GM18867 (cell line): ENCODE results near the gene ZDHHC8.
"Not testable (repeated sequence)": the region's sequence is repeated elsewhere in the genome, so short reads cannot be mapped to it uniquely, and the experiment has no call there.

Experiments
- ATAC-seq: cut with Tn5 transposase; IDR thresholded peaks from one replicate; pipeline ENCODE4 v1.9.1; 2021; ENCODE audit warnings: mild to moderate bottlenecking, moderate library complexity; ENCODE audit not compliant: unreplicated experiment

The ZDHHC8 gene

GRCh38 chr22:20157430-20158183 is 26.0 kb downstream of the ZDHHC8 start:
- no peak for ATAC-seq

DNA sequence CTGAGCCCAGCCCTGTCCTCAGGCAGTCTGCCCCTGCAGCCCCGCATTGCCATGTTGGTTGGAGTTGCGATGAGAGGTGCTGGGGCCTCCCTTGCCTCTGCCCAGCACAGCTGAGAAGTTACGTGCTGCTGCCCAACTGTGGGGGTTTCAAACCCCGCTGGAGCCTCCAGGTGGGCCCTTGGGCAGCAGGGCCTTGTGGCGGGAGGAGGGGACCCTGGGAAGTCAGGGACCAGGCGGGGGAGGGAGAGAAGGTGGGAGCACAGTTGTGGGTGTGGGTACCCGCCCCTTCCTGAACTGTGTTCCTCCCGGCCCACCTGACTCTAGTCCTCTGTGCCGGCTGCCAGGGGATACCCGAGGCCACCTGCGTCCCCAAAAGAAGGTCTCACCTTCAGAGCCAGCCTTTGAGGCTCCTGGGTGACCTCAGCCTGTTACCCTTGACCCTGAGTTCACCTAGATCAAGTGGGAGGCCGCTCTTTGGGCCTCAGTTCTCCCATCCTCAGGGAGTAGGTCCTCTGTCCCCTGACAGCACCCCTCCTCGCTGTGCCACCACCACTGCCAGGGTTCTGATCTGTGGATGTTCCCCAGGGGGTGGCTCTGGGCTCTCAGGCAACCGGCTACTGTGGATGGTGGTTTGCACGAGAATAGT is 26.9 kb downstream of the ZDHHC8 start:
- no peak for ATAC-seq

DNA sequence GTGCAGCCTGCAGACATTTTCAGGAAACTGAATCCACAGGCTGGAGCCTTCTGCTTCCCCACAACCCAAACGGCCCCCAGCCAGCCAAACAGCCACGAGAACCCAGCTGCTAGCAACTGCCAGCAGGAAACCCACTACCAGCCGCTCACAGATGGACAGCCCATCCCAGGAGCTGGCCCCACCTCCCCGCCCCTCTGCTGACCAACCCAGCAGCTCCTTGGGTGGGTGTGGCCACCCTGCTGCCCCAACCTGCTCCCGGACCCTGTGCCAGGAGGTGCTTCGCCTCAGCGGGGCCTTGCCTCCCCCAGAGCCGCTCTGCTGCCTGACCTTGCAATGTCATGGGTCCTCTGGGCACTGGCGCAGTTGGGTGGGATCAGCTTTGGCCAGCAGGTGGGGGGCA is 27.5 kb downstream of the ZDHHC8 start:
- ATAC-seq: no peak

- not testable (repeated sequence) for ATAC-seq
Observed at GRCh38 chr22:20159531-20159930, 27.9 kb downstream of the ZDHHC8 start.

DNA sequence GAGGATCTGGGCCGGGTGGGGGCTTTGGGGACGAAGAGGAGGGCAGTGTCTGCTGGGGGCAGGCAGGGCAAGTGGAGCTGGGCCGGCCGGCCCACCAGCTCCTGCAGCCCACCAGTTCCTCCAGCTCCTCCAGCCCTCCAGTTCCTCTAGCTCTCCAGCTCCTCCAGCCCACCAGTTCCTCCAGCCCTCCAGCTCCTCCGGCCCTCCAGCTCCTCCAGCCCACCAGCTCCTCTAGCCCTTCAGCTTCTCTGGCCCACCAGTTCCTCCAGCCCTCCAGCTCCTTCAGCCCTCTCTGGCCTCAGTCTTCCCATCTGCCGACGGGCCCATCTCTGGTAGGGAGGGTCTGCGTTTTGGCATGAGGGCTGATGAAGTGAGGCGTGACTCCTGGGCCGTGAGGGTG is 28.4 kb downstream of the ZDHHC8 start:
- no peak for ATAC-seq

GRCh38 chr22:20164863-20165262 is 33.3 kb downstream of the ZDHHC8 start:
- no peak for ATAC-seq

DNA sequence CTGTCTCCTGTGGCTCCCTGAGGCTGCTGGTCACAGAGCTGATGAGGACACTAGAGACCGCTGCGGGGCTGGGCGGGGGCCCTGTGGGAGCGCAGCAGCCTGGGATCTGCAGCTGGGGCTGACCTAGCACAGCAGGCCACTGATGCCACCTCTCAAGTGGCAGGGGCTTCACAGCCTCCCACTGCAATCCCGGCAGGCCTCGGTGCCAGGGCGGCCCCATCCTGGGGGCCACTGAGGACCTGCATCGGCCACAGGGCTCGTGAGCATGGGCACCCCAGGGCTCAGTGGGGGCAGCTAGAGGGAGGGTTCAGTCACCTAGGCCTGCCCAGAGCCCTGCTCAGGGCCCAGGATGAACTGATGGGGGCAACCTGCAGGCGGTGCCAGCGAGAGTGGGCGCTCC is 33.8 kb downstream of the ZDHHC8 start:
- no peak for ATAC-seq

DNA sequence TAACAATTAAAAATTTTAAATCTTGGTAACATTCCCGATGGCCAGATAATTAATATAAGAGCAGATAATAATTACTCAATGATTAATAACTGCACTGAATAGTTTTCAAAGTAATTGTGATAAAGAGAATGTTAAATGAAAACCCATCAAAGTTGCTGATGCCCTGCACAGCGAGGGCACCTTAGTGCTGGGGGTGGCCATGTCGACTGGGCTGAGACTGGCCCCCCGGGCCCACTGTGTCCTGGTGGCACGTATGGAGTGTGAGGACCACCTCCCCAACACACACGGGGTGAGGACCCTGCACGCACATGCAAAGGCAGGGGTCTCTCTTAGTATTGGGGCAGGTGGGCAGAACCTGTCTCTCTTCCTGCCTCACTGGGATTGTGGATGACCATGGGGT is 34.3 kb downstream of the ZDHHC8 start:
- ATAC-seq: no peak

GRCh38 chr22:20166703-20167102 is 35.1 kb downstream of the ZDHHC8 start:
- no peak for ATAC-seq

- no peak for ATAC-seq
Observed at GRCh38 chr22:20167643-20168322, 36.2 kb downstream of the ZDHHC8 start.

- no peak for ATAC-seq
Observed at GRCh38 chr22:20169253-20169822, 37.7 kb downstream of the ZDHHC8 start.

GRCh38 chr22:20170170-20170569 is 38.6 kb downstream of the ZDHHC8 start:
- ATAC-seq: no peak

DNA sequence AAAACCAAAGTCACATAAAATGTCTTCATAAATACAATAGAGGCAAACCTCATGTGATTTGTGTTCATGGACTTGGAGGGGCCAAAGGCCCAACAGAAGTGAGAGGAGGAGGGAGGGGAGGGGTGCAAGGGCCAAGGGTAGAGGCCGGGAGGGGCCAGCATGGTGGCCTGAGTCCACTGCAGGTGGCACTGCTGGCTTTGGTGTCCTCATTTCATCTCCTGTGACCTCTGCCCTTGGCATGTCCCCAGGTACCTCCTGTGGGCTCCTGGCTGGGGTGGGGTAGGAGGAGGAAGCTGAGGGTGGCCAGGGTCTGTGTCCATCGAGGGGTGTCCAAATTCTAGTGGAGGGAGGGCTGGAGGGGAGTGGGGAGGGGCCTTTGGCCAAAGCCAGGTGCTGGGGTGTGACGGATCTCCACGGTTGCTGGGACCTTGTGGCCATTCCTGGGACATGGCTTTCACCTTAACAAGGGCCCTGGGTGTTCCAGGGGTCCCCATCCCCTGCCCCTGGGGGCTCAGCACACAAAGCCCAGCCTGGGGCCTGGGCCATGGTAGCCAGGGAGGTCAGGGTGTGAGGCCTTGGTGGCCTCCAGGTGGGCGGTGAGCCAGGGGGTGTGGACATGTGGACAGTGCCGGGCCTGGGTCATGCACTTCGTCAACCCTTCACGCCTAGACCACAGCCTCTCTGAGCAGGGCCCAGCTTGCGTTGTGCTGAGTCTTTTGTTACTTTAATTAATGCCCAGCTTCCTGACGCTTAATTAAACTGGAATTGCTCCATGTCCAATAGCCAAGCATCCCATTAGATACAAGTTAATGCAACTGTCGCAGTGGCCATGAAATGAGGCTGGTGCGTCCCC is 39.9 kb downstream of the ZDHHC8 start:
- no peak for ATAC-seq

DNA sequence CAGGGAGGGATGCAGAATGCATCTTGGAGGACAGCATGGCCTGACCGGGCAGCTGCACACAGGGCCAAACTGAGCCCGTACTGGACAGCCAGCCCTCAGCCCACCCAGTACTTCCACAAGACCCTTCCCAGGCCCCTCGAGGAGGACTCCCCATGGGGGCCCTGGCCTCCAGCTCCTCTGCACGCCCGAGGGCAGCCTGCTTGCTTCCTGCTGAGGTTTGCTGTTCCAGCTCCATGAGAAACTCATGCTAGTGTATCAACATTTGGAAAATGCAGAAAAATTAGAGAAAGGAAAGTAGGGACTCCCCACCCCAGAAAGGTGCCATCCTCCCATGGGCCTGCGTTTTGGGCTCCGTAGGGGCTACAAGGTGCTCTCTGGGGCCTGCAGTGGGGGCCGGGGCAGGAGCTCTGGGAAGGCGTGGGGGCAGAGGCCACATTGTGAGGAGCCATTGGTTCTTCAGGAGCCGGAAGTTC is 40.6 kb downstream of the ZDHHC8 start:
- ATAC-seq: no peak

DNA sequence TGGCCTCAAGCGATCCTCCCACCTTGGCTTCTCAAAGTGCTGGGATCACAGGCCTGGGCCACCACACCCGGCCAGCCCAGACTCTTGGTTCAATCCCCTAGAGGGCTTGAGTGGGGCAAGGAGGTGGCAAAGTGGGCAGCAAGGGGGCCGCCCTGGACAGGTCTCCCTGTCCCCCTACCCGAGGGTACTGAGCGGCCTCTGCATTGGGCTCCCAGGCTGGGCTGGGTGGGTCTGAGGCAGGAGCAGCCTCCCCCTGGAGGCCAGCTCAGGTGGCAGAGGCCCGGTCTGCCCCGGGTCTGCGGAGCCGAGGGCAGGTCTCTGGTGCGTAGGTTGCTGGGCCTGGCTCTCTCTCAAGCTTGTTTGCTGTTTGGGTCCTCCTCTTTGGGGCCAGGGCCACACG is 41.6 kb downstream of the ZDHHC8 start:
- no peak for ATAC-seq

GRCh38 chr22:20173772-20174171 is 42.2 kb downstream of the ZDHHC8 start:
- ATAC-seq: no peak

DNA sequence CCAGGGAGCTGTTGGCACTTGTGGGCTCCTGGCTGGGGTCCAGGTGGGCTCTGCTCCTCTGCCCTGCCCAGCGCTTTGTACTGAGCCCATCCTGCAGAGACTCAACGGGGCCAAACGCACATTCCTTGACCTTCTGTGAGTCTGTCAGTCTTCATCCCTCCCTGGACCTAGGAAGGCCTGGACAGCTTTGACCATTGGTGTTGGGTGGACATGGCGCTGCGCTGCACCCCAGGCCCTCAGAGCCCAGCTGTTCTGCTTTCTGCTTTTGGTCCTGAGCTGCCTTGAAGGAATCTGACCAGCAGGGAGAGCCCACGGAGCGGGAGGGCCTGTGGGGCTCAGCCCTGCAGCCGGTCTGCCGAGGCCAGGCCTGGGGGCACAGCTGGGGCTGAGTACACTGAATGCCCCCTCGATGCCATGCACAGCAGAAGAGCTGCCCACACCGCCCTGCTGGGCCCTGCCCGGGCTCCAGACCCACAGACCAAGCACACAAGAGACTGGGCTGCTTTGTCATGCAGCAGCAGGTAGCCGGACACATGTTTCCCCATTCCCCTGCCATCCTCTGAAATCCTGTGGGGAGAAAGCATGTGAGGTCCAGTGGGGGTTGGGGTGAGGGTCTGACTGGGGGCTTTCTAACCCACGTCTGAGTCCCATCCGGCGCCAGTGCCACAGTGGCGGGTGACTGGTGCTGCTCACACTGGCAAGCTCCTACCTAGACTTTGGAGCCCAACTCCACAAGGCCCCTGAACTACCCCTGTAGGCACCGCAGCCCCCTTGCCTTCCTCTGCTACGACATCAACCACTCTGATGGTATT is 43.4 kb downstream of the ZDHHC8 start:
- ATAC-seq: no peak

- ATAC-seq: no peak
Observed at GRCh38 chr22:20175597-20175900, 43.9 kb downstream of the ZDHHC8 start.

GRCh38 chr22:20176421-20177085 is 44.9 kb downstream of the ZDHHC8 start:
- no peak for ATAC-seq
